ENCODE measurements around the gene MUC12.
A peak's percentile ranks its signal among the peaks of the same experiment; 100 is the strongest.
"Not testable (repeated sequence)": the region's sequence is repeated elsewhere in the genome, so short reads cannot be mapped to it uniquely, and the experiment has no call there.

The MUC12 gene

DNA sequence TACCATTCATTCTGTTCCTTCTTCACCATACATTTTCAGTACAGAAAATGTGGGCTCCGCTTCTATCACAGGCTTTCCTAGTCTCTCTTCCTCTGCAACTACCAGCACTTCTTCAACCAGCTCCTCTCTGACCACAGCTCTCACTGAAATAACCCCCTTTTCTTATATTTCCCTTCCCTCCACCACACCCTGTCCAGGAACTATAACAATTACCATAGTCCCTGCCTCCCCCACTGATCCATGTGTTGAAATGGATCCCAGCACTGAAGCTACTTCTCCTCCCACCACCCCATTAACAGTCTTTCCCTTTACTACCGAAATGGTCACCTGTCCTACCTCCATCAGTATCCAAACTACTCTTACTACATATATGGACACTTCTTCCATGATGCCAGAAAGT, 9.5 kb upstream of the MUC12 start:
- no peak for DNase-seq (ENCODE audit: low read depth in 1 of 2, low spot score in 1 of 2)

DNA sequence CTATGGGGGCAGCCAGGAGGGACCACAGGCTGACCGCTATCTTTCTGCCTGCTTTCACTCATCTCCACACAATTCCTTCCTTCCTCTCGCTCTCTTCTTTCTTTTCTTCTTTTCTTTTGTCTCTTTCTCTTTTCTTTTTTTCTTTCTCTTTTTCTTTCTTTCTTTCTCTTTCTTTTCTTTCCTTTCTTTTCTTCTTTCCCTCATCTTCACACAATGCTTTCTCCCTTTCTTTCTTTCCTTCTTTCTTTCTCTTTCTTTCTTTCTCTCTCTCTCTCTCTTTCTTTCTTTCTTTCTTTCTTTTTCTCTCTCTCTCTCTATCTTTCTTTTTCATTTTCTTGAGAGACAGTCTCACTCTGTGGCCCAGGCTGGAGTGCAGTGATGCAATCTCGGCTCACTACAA, 6.8 kb upstream of the MUC12 start:
- no peak for DNase-seq (ENCODE audit: low read depth in 1 of 2, low spot score in 1 of 2)

DNA sequence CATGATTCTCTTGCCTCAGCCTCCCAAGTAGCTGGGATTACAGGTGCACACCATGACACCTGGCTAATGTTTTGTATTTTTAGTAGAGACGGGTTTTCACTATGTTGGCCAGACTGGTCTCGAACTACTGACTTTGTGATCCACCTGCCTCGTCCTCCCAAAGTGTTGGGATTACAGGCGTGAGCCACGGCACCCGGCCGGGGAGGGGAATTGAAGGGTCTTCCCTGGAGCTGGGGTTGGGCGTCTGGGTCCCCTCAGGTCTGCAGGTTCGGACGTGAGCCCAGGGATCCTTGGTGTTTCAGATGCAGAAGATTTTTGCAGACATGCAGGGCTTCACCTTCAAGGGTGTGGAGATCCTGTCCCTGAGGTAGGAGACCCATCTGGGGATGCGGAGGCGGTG, 6.0 kb upstream of the MUC12 start:
- DNase-seq (ENCODE audit: low read depth in 1 of 2, low spot score in 1 of 2), result no peak

DNA sequence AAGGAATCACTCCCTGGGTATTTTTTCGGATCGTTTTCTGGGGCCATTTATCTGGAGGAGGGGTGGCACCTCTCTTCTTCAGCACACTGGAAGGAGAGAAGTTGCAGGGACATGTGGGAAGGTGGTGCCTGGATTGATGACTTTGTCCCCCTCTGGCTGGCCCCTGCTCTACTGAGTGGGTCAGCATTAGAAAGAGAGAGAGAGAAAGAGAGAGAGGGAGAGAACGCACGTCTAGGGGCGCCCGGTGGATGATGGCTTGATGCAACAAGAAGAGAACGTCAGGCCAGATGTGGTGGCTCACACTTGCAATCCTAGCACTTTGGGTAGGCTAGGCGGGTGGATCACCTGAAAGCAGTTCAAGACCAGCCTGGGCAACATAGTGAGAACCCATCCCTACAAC, 5.5 kb upstream of the MUC12 start:
- no peak for DNase-seq (ENCODE audit: low read depth in 1 of 2, low spot score in 1 of 2)

DNA sequence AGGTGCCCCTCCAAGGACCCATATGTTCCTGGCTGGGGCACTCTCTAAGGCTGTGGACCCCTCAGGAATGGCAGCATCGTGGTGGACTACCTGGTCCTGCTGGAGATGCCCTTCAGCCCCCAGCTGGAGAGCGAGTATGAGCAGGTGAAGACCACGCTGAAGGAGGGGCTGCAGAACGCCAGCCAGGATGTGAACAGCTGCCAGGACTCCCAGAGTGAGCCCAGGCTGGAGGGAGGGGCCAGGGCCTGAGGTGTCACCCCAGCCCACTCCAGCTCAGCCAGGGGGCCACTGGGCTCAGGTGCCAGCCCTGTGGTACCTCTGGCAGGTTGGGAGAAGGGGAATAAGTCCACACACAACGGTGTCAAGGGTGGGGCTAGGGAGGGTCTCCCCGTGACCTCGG, 4.7 kb upstream of the MUC12 start:
- DNase-seq (ENCODE audit: low read depth in 1 of 2, low spot score in 1 of 2), result no peak

DNA sequence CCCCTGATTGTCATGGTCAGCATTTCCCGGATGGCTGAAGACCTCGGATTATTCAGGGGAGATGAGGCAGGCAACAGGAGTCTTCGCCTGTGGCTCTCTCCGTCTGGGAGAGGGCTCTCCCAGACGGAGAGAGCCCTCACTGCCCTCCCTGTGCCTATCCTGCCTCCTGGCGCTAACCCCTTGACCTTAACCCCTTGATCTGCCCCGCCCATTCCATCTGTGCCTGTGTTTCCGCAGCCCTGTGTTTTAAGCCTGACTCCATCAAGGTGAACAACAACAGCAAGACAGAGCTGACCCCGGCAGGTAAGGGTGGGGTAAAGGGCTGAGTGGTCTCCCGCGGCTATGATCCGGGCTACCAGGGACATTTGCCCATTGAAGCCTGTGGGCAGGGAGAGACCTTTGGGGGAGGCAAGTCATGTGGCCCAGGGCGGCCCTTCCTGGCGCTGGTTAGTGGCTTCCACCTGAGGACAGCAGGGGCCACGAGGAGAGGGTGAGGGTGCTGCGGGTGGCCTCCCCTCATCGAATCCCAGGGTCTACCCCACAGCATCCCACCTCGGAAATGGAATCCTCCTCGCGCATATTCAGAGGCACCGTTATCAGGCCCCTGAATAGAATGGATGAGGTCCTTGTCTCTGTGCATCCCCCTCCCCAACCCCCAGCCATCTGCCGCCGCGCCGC, 4.2 kb upstream of the MUC12 start:
- no peak for DNase-seq (ENCODE audit: low read depth in 1 of 2, low spot score in 1 of 2)

DNA sequence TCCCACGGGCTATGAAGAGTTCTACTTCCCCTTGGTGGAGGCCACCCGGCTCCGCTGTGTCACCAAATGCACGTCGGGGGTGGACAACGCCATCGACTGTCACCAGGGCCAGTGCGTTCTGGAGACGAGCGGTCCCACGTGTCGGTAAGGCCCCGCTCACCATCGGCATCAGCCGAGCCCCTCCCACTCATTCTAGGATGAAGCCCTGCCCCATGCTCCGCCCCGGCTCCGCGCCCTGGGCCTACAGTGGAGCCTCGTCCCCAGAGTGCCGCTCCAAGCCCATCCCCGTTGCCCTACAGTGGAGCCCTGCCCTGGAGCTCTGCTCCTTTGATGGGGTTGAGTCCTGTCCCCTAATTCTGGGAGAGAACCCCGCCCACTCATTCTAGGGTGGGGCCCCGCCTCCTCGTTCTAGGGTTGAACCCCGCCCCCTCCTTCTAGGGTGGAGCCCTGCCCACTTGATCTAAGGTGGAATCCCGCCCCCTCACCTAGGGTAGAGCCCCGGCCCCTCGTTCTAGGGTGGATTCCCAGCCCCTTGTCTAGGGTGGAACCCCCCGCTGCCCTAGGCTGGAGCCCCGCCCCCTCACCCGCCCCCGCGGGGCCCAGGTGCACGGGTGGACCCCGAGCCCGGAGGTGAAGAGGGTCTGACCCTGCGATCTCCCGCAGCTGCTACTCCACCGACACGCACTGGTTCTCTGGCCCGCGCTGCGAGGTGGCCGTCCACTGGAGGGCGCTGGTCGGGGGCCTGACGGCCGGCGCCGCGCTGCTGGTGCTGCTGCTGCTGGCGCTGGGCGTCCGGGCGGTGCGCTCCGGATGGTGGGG, 3.4 kb upstream of the MUC12 start:
- DNase-seq (ENCODE audit: low read depth in 1 of 2, low spot score in 1 of 2), result peak; percentile 51 to 66

DNA sequence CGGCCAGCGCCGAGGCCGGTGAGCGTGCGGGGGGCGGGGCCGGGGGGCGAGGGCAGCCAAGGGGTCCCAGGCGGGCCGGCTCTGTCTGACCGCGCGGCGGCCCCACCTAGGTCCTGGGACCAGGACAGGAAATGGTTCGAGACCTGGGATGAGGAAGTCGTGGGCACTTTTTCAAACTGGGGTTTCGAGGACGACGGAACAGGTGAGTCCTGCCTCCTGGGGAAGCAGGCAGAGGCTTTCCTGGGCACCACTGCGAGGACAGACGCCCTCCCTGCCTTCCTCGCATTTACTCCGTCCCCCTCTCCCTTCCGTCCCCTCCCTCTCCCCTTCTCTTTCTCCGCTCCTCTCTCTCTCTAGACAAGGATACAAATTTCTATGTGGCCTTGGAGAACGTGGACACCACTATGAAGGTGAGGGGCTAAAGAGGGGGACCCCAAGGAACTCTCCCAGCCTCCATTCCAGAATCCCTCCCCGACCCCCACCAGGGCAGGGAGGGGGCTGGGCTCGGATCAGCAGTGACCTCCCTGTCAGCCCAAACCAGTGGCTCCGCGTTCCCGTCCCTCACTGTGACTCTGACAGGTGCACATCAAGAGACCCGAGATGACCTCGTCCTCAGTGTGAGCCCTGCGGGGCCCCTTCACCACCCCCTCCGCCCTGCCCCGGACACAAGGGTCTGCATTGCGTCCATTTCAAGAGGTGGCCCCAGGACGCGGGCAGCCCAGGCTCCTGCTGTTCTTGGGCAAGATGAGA, 2.6 kb upstream of the MUC12 start:
- no peak for DNase-seq (ENCODE audit: low read depth in 1 of 2, low spot score in 1 of 2)

DNA sequence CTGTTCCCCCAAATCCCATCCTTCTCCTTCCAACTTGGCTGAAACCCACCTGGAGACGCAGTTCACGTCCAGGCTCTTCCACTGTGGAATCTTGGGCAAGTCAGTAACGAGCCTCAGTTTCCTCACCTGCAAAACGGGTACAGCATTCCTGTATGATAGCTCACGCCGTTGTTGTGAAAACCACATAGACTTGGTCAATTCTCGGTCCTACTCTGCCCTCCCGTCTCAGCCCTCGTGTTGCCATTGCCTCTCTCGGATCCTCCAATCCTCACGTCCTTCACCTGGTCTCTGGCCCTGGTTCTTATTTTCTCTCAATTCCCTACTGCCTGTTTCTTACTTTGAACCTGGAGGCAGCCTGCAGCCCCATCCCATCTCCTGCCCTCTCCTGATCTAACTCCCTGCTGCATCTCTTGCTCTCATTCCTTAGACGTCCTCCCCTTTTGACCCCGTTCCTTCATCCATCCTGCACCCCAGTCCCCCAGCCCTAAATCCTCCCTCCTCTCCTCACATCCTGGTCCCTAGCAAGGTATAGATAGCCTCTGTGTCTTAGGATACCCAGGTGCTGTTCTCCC, 2.0 kb upstream of the MUC12 start:
- no peak for DNase-seq (ENCODE audit: low read depth in 1 of 2, low spot score in 1 of 2)

DNA sequence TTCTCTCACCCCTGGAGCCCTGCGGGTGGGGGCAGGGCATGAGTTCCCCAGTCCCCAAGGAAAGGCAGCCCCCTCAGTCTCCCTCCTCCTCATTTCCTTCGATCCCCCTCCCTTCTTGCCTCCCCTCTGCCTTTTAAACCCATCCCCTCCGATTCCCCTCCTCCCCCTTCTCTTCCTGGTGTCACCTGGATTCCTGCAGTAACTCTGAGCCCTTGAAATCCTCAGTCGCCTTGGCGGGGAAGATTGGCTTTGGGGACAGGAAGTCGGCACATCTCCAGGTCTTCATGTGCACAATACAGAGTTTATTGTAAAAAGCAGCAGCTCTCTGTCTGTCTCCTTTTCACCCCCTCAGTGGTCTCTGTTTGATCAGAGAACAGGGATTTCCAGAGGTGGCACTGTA, 1.3 kb upstream of the MUC12 start:
- DNase-seq (ENCODE audit: low read depth in 1 of 2, low spot score in 1 of 2), result no peak

DNA sequence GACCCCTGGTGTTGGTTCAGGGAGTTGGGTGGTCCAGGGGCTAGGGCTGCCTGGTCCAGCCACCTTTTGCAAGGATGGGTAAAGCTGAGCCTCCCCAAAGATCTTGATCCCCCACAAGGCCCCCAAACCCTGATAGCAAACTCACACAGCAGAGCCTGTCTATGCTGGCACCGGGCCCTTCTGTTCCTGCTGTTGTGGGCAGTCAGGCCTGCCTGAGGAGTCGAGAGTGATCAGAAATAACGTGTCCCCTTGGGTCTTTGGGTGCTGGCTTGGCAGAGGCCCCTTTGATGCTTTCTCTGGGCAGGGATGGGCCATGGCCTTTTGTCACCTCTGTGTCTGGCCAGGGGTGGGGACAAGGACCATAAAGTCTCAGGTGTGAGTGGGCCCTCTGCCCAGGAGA, 715 bp upstream of the MUC12 start:
- no peak for DNase-seq (ENCODE audit: low read depth in 1 of 2, low spot score in 1 of 2)

DNA sequence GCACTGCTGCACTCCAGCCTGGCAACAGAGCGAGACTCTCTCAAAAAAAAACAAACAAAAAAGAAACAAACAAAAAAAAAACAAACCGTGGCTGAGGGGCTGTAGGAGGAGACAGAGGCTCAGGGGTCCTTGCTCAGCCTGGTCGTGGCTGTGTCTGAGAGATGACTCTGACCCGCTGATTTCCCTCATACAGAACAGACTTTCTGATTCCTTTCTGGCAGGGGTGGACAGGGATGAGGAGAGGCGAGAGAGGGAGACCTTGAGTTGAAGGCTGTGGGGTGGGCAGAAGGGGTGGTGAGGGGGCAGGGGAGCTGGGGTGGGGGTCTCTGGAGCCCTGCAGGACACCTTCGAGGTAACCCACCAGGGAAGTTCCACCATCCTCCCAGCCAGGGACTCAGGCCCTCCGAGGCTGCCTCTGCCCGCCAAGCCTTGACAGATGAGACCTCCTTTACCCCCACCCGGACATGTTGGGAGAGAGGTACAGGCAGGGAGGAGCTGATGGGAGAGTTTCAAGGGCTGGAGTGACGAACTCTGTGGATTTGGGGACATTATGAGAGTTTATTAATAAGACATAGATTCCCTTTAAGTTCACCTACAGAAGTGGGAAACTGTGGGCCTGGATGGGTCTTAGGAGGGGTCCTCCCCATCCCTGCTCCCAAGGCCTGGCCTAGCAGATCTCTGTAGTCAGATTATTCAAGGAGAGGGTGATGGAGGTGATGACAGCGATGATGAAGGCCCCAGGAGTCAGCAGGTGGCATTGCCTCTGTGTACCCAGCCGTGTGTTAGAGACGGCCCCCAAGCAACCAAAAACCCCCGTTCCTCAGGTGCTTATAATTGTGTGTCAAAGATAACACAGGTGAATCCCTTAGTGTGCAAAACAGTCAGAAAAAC, 2.0 kb downstream of the MUC12 start:
- no peak for DNase-seq (ENCODE audit: low read depth in 1 of 2, low spot score in 1 of 2)

DNA sequence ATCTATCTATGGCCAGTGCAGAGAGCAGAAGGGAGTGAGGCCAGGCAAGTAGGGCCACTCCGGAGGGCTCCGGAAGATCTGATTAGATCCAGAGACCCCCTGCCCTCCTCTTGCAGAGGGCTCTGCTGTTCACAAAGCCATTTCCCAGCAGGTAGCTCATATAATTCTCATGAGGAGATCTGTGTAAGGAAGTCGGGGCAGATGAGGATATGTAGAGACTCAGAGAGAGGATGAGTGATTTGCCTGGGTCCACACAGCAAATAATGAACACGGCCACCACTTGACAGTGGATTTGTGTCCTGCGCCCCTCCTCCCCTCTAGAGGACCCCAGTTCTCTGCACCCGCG, 2.6 kb downstream of the MUC12 start:
- no peak for DNase-seq (ENCODE audit: low read depth in 1 of 2, low spot score in 1 of 2)

DNA sequence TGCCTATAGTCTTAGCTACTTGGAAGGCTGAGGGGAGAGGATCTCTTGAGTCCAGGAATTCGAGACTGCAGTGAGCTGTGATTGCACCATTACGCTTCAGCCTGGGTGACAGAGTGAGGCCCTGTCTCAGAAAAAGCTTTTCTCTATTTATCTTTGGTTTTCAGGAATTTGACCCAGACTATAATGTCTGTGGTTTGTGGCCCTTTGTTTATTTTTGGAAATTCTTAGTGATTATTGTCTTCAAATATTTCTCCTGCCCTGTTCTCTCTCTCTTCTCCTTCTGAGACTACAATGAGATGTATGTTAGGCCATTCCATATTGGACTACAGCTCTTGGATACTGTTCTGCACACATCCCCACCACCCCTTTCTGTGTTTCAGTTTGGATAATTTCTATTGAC, 4.7 kb downstream of the MUC12 start:
- no peak for DNase-seq (ENCODE audit: low read depth in 1 of 2, low spot score in 1 of 2)

DNA sequence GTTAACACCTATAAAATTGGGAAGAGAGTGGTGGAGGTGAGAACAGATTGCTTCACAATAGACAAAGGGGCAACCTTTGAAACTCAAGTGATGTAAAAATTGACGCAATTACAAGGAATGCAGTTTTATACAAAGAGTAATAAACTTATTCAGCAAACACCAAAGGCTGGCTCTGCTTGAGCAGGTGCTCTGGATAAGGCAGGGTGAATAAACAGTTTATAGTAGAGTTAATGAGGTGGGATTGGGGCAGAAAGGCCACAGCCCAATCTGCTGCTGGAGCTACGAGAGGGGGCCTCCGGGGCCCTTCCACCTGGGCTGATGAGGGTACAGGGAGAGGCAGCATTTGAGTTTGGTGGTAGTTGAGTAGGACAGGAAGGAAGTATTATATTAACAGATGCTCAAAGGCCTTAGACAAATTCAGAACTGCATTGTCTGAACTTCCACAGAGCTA, 6.0 kb downstream of the MUC12 start:
- no peak for DNase-seq (ENCODE audit: low read depth in 1 of 2, low spot score in 1 of 2)

DNA sequence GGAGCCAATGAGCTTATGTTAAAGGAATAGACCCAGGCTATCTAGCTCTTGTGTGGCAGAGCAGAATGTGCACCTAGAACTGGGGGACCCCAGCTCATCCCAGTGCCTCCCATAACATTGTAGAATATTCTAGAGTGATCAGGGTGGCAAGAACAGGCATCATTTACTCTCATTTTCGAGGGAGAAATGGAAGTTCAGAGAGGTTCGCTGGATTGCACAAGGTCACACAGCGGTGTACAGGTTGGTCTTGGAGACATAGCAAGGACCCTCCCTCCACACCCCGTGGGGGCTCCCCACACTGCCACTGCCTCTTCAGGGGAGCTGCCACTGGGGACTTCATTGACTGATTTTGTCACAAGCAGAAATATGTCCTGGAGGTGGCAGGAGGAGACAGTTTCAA, 8.9 kb downstream of the MUC12 start:
- no peak for DNase-seq (ENCODE audit: low read depth in 1 of 2, low spot score in 1 of 2)

DNA sequence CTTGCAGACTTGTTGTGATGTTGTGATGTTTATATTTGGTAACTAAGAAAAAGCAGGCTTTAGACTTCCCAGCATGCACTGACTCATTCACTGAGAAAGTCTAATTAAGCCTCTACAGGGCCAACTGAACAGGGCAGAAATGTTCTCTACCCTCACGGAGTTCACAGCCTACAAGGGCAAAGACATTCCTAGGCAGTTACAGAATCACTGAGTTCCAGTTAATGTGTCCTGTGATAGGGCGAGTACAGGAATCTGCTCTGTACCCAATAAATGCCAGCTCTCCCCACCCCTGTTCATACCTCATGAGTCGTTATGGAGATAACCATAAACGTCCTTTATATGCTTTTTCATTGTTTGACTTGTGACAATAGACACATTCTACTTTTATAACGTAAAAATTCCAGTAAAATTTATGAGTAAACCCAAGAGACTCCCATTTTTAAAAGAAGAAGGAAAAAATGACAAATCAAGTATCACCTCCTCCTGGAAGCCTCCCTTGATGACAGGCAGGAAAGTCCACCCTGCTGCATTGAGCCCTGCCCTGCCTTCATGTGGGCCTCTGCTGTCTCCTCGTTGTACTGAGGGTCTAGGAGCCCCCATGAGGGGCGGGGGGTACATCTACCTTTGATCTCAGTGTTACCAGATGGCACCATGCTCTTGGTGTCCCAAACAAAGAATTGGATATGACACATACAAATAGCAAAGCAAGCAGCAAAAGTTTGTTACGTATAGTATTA, 14.3 kb downstream of the MUC12 start:
- no peak for DNase-seq (ENCODE audit: low read depth in 1 of 2, low spot score in 1 of 2)

DNA sequence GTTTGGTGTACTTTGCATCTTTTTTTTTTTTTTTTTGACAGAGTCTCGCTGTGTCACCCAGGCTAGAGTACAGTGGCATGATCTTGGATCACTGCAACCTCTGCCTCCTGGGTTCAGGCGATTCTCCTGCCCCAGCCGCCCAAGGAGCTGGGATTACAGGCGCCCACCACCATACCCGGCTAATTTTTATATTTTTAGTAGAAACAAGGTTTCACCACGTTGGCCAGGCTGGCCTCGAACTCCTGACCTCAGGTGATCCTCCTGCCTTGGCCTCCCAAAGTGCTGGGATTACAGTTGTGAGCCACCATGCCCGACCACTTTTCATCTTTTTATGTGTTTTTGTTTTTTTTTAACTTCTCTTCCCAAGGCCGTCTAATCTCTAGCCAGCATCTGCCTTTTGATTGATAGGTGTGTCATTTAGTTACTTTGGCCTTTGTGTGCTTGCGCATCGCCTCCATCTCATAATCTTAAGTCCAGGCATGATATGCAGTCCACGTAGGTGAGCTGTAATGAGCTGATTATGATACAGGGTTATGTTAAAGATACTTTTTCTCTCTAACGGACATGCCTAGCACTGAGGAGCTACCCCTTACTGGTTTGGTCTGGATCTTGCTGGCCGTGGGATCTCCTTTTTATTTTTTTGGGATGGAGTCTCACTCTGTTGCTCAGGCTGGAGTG, 15.0 kb downstream of the MUC12 start:
- not testable (repeated sequence) for DNase-seq (ENCODE audit: low read depth in 1 of 2, low spot score in 1 of 2)

DNA sequence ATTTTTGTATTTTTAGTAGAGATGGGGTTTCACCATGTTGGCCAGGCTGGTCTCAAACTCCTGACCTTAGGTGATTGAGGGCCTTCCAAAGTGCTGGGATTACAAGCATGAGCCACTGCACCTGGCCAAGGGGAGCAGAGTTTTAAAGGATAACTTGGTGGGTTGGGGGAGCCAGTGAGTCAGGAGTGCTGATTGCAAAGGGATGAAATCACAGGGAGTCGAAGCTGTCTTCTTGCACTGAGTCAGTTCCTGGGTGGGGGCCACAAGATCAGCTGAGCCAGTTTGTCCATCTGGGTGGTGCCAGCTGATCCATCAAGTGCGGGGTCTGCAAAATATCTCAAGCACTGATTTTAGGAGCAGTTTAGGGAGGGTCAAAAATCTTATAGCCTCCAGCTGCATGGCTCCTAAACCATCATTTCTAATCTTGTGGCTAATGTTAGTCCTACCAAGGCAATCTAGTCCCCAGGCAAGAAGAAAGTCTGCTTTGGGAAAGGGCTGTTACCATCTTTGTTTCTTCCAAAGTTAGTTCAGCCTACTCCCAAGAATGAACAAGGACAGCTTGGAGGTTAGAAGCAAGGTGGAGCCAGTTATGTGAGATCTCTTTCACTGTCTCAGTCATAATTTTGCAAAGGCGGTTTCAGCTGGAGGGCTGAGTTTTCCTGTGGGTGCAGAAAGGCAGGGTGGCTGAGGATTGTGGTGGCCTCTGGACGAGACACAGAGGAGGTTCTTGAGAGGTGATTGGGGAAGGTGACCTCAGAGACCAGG, 15.8 kb downstream of the MUC12 start:
- not testable (repeated sequence) for DNase-seq (ENCODE audit: low read depth in 1 of 2, low spot score in 1 of 2)

Measured in activated CD4-positive, alpha-beta T cell treated with anti-CD3 and anti-CD28 coated beads, Interleukin-2, amount 50 U/mL, for 24 hours (primary cell).